ENCODE measurements around the gene ADAMTS19.

GRCh38 chr5:129460936-129461710, 1.0 kb downstream of the ADAMTS19 start:
- TF ChIP-seq CTCF (IDR thresholded peaks at IDR 0.05; ENCODE audit: insufficient read depth, low read length) = no peak
- no peak for TF ChIP-seq REST (IDR thresholded peaks at IDR 0.05; ENCODE audit: insufficient replicate concordance, low read depth)
- no peak for TF ChIP-seq POLR2AphosphoS5 (IDR thresholded peaks at IDR 0.05; ENCODE audit: low read depth)
- no peak for TF ChIP-seq GABPA (IDR thresholded peaks at IDR 0.05; ENCODE audit: low read depth)
